NCI-H524 treated with DMSO at 0.1 percent for 48 hours (cell line): Measurements from ENCODE around the gene DDRGK1.

Experiments
- DNase-seq: peaks from one replicate; lab custom pipeline; 2025; lab: John Stamatoyannopoulos, UW

Gene DDRGK1

DNA sequence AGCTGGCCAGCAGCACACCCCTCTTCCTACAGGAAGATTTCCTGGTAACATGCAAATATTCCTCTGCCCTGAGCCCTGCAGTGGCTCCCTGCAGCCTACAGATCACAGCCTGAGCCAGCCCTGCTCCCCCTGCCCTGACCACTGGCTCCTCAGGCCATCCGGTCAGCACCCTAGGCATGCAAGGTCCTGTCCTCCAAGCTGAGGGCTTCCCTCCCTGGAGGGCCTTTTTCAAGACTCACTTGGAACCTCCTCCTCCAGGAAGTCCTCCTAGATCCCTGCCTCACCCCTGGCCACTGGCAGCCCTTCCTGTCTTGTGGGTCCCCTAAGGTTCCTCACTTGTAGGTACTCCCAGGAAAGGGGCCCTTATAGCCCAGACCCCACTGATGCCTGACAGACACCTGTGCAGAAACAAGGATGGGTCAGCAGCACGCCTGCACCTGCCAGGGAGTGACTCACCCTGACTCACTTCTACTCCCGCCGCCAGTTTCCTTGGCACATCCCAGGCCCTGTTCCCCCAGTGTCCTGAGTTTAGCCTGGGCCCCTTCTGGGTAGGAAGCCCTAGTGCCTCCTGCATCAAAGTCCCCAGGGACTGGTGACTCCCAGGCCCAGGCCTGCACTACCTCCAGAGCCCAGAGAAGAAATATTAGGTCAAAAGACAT, 31.3 kb upstream of the DDRGK1 start:
- no peak for DNase-seq

GRCh38 chr20:3233991-3234498, 29.6 kb upstream of the DDRGK1 start:
- no peak for DNase-seq

GRCh38 chr20:3233131-3233990, 28.9 kb upstream of the DDRGK1 start:
- no peak for DNase-seq

DNA sequence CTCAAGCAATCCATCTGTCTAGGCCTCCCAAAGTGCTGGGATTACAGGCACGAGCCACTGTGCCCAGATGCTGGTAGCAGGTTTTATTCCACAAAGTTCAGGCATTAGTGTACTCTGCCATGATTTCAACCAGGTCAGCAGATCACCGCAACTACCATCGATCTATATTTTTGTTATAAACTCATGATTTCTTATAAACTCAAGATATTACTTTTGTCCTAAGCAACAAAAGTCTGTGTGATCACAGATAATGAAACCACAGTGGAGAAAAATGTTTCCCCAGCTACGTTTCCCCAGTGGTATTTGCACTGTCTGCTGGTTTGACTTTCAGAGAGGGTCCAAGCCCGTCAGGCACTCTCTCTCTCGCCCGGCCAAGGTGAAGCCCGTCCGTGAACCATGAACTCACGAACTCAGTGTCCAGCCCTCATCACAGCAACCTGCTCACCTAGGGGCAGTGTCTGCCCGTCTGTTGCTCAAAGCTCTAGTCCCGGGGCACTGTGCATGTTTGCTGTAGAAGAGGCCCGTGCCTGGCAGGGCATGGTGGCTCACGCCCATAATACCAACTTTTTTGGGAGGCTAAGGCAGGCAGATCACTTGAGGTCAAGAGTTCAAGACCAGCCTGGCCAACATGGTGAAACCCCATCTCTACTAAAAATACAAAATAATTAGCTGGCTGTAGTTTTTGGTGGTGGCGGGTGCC, 27.6 kb upstream of the DDRGK1 start:
- DNase-seq, result no peak

- no peak for DNase-seq
These were observed 26.6 kb upstream of the DDRGK1 start for GRCh38 chr20:3231116-3231515.

DNA sequence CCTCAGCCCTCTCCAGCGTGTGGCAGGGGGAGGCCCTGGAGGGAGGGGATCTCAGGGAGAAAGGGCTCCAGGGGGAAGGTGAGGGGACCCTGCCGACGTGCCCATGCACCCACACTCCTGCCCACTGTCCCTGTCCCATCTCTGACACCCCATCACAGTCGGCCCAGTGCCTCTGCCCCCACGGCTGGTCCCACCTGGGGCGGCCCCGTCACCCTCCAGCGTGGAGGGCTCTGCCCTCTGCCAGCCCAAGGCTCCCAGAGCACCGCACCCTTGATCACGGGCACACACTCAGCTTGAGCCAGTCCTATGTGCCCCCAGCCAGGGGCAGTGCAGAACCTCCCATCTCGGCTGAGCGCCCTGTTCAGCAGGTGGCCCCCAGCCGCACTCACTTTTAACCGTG, 25.3 kb upstream of the DDRGK1 start:
- no peak for DNase-seq

DNA sequence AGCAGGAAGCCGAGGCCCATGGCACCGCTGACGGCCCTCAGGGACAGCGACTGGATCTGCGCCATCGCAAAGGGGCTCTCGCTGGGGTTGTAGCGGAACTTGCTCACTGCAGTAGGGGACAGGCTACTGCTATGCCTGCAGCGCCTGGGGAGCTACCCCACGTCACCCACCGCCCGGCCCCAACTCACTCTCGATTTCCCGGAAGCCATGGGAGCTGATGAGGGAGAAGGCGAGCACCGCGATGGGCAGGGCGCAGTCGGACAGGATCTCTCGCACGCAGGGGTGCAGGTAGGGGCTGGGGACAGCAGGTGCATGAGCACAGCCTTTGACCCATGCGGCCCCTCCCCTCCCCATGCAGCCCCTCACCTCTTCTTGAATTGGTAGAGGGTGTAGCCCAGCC, 24.7 kb upstream of the DDRGK1 start:
- no peak for DNase-seq

DNA sequence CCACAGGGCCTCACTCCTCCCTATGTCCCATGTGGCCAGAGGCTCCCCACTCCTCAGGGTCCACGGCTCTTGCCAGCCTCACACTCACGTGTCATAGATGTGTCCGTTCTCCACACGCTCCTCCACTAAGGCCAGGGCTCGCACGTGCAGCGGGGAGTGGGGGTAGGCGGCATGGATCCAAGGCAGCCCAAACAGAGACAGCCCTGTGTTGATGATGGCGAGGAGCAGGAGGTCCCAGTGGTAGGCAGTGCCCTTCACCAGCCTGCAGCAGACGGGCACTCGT, 24.2 kb upstream of the DDRGK1 start:
- DNase-seq, result no peak

GRCh38 chr20:3227936-3228749, 23.7 kb upstream of the DDRGK1 start:
- no peak for DNase-seq

DNA sequence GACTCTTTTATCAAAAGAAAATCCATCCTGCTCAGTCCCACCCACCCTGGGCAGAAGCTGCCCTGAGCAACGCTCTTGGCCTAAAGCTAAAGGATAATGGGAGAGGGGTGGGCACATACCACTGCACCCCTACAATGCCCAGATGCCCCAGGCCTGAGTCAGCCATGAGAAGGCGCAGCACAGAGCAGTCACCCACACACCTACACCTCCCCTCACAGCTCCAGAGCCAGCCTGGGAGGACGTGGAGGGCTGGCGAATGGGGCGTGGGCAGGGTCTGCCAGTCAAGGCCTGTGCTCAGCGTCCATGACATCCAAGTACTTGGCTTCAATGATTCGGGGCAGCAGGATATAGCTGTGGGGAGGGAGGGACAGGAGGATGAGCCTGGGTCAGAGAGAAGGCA, 23.0 kb upstream of the DDRGK1 start:
- DNase-seq, result no peak

DNA sequence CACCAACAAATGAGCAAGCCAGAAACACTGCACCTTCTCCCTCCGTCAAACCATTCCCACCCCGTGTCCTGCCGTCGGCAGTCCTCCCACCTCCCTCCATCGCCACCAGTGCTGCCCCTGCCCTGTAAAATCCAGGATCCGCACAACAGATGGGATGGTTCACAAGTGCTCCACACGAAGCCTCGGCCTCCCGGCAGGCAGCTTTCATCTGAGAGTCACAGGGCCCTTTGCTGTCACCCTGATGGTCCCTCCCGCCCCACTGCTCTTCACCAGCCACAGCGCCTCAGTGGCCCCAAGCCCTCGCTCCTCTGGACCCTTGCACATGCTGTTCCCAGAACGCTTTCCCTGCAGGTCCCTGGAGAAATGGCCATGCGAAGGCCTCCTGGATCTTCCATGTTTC, 22.4 kb upstream of the DDRGK1 start:
- DNase-seq, result no peak

- no peak for DNase-seq
These were observed 21.6 kb upstream of the DDRGK1 start for GRCh38 chr20:3226093-3226492.

GRCh38 chr20:3224681-3225421, 20.4 kb upstream of the DDRGK1 start:
- no peak for DNase-seq

DNA sequence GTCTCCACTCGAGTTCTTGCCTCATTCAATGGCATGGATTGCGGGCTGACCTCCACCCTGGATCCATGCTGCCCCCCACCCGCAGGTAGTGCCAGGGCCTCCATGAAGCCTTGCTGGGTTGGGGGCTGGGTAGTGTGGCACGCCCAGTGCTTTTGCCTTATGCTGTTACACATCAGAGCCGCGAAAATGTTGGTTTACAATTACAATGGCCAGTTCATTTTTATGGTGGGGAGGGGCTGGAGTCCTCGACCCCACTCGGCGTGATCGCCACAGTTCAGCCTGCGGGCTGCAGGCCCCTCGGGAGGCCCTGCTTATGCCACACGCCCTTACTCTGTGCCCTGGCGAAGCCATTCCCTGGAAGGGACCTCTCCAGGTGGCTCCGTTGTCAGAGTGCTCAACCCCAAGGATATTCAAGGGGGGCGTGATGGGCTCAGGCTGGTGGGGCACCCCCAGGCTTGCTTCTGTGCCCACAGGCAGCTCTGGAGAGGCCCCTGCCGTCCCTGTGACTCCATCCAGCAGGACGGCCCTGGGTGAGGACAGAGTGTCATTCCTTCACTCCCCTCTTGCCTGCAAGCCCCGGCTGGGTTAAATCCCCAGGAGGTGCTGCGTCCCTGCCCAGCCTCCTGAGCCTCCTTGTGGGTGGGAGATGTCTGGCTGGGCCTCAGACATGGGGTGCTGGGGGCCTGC, 19.7 kb upstream of the DDRGK1 start:
- no peak for DNase-seq

DNA sequence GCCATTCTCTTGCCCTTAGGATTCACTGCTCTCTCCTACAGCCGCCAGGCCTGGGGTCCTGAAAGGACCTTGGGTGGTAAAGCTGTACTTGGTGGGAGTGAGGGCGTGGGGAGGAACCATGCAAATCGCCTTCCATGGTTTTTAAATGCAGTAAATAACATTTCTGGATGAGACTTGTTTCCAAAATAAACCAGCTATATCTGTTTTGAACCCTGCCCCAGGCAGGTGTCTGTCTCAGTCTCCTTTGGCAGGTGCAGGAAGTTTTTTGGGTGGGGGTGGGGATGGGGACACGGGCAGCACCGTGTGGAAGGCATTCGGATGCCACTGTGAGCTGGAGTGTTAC, 19.1 kb upstream of the DDRGK1 start:
- DNase-seq, result no peak

- no peak for DNase-seq
These were observed 18.4 kb upstream of the DDRGK1 start for GRCh38 chr20:3222635-3223600.

- DNase-seq, result no peak
These were observed 17.1 kb upstream of the DDRGK1 start for GRCh38 chr20:3221398-3222226.

- no peak for DNase-seq
These were observed 14.0 kb upstream of the DDRGK1 start for GRCh38 chr20:3218307-3218988.
